GM21360 (cell line): ENCODE measurements around the gene ST3GAL4.
"Not testable (repeated sequence)": the region's sequence is repeated elsewhere in the genome, so short reads cannot be mapped to it uniquely, and the experiment has no call there.

Source experiments
- ATAC-seq: cut with Tn5 transposase; IDR thresholded peaks from one replicate; pipeline ENCODE4 v1.9.1; 2021; ENCODE audit warnings: mild to moderate bottlenecking, moderate library complexity; ENCODE audit not compliant: unreplicated experiment

ST3GAL4 gene

GRCh38 chr11:126384449-126385070 is 29.1 kb downstream of the ST3GAL4 start:
- ATAC-seq: no peak

- ATAC-seq: no peak
Observed at GRCh38 chr11:126385991-126386728, 30.7 kb downstream of the ST3GAL4 start.

GRCh38 chr11:126386729-126387071 is 31.2 kb downstream of the ST3GAL4 start:
- ATAC-seq: not testable (repeated sequence)

GRCh38 chr11:126387857-126388256 is 32.4 kb downstream of the ST3GAL4 start:
- ATAC-seq: no peak

GRCh38 chr11:126390272-126390867 is 34.9 kb downstream of the ST3GAL4 start:
- no peak for ATAC-seq

GRCh38 chr11:126391286-126391954 is 35.9 kb downstream of the ST3GAL4 start:
- ATAC-seq: no peak

- peak; percentile 53 for ATAC-seq
Observed at GRCh38 chr11:126391970-126392632, 36.6 kb downstream of the ST3GAL4 start.

- no peak for ATAC-seq
Observed at GRCh38 chr11:126392633-126393013, 37.1 kb downstream of the ST3GAL4 start.

GRCh38 chr11:126393143-126393542 is 37.7 kb downstream of the ST3GAL4 start:
- no peak for ATAC-seq

- no peak for ATAC-seq
Observed at GRCh38 chr11:126394036-126394435, 38.5 kb downstream of the ST3GAL4 start.

- ATAC-seq: not testable (repeated sequence)
Observed at GRCh38 chr11:126394634-126395072, 39.2 kb downstream of the ST3GAL4 start.

- ATAC-seq: not testable (repeated sequence)
Observed at GRCh38 chr11:126395784-126396183, 40.3 kb downstream of the ST3GAL4 start.

- not testable (repeated sequence) for ATAC-seq
Observed at GRCh38 chr11:126396266-126396665, 40.8 kb downstream of the ST3GAL4 start.

GRCh38 chr11:126396965-126397364 is 41.5 kb downstream of the ST3GAL4 start:
- no peak for ATAC-seq

GRCh38 chr11:126398296-126398695 is 42.8 kb downstream of the ST3GAL4 start:
- no peak for ATAC-seq

- no peak for ATAC-seq
Observed at GRCh38 chr11:126398721-126399120, 43.2 kb downstream of the ST3GAL4 start.

GRCh38 chr11:126400019-126400418 is 44.5 kb downstream of the ST3GAL4 start:
- ATAC-seq: no peak

GRCh38 chr11:126400479-126400878 is 45.0 kb downstream of the ST3GAL4 start:
- ATAC-seq: no peak

GRCh38 chr11:126403022-126403581 is 47.6 kb downstream of the ST3GAL4 start:
- ATAC-seq: no peak

GRCh38 chr11:126403658-126404057 is 48.2 kb downstream of the ST3GAL4 start:
- ATAC-seq: peak; percentile 98

GRCh38 chr11:126404367-126404766 is 48.9 kb downstream of the ST3GAL4 start:
- no peak for ATAC-seq
